ENCODE results near the gene BRINP2. TPM values are rescaled to one million over a fixed set of nuclear protein-coding genes. Genes with fewer than 3 reads are reported as not detected.
A peak's percentile ranks its signal among the peaks of the same experiment; 100 is the strongest.

The BRINP2 gene
- total and polyA plus RNA-seq, 2 of the 13 experiments (the other 11 are each of a cell fraction or from before 2014, with no cell fraction given): 0.08 to 0.20 TPM

DNA sequence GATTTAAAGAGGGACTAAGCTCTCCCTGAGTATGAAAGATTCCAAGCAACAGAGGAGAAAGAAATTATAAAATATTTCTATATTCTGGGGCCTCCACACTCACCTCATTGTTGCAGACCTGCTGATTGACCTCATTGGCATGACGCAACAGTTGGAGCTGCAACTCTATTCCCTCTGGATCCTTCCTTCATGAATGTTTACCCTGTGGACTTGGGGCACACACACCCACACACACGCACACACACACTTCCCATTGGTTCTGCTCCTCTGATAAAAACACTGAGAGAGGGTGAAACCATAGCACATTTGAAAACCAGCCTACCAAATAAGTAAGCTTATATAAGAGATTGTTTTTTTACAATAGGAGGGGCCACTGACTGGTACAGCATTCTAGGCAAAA, 159.1 kb downstream of the BRINP2 start:
- 13% methylated on average over 2 of the region's 2 CpGs for WGBS (ENCODE audit: low lambda C conversion rate)
- FAIRE-seq (no peak), ATAC-seq (no peak), DNase-seq (ENCODE audit: low spot score) (no peak)
- intact Hi-C loops (cut with micrococcal nuclease; ENCODE audit: unreplicated experiment): no loop called here
- no TSS peak for BruUV-seq (replicated peaks)
- no peaks in the 10 kb centered on the region for H3K36me3 ChIP-seq (replicated peaks in 1 of 2; ENCODE audit: control insufficient read depth in 1 of 2, insufficient read depth in 2 of 2, low read length in 2 of 2)
- no peak overlapping the region for H2AFZ ChIP-seq (ENCODE audit: low read length)
- H3K79me2 ChIP-seq (ENCODE audit: insufficient read depth, low read length): no peaks in the 10 kb centered on the region
- in situ Hi-C loops (cut with HindIII; ENCODE audit: extremely low pct_ligation_motif_present, low pct_unique_long_range_greater_than_20kb): no loop called here
- no peaks in the 10 kb centered on the region for H4K20me1 ChIP-seq (ENCODE audit: insufficient read depth, low read length)
- CTCF ChIA-PET (ENCODE audit: low intra/inter-chr PET ratio, low total read pairs): no interaction called here
- H3K4me2 ChIP-seq (ENCODE audit: low read depth, low read length): no peak overlapping the region
- no peak for TF ChIP-seq ZNF333 (CRISPR knock-in tag; IDR thresholded peaks at IDR 0.05; ENCODE audit: borderline replicate concordance)
- TF ChIP-seq ATF7 (IDR thresholded peaks at IDR 0.05): peak; percentile 41; the same call in 1 of the 2 replicates
- no peak for TF ChIP-seq ATF7 (CRISPR knock-in tag; IDR thresholded peaks at IDR 0.05)
- TF ChIP-seq CEBPB (IDR thresholded peaks at IDR 0.05; ENCODE audit: borderline replicate concordance, low read depth, low read length): peak; percentile 31; the same call in 1 of the 2 replicates
- H3K9ac ChIP-seq (ENCODE audit: insufficient read depth, low read depth, low read length): no peak overlapping the region
- POLR2A ChIA-PET: no interaction called here
- no peak overlapping the region for H3K27ac ChIP-seq (ENCODE audit: extremely low read length, insufficient read depth, low read length)
- 0 out of 5 replicates have a peak, but pooled peaks cover 0 to 1% of the 10 kb centered on the region in 2 experiments for H3K27me3 ChIP-seq (ENCODE audit: control insufficient read depth in 1 of 2, insufficient read depth in 2 of 2, low read length in 2 of 2)
- H3K9me3 ChIP-seq (ENCODE audit: low read length): no peaks in the 10 kb centered on the region
- no peaks in the 10 kb centered on the region for H3K4me1 ChIP-seq (ENCODE audit: insufficient read depth, low read length)
- no peak overlapping the region for H3K4me3 ChIP-seq (replicated peaks in 1 of 3; ENCODE audit: insufficient read depth in 1 of 3, low read depth in 2 of 3, low read length in 3 of 3)

Other genes starting within 250 kb of the BRINP2 start
- gene ASTN1, start 6.2 kb upstream of the BRINP2 start, total RNA-seq (2016; rRNA removed; fragmentation: Illumina TruSeq; extraction: Trizol): not detected in 2 replicates
- not detected in 2 replicates for gene ASTN1, start 6.2 kb upstream of the BRINP2 start, polyA plus RNA-seq (2011; rRNA removed)